Mesothelial cell of epicardium (in vitro differentiated cells): Measurements from ENCODE around the gene LRRC75A. TPM values are rescaled to one million over a fixed set of nuclear protein-coding genes. Genes with fewer than 3 reads are reported as not detected.
A peak's percentile ranks its signal among the peaks of the same experiment; 100 is the strongest.

Experiments
- DNase-seq, 2 experiments: peaks; one replicate each; pipeline ENCODE4 v3.0.0; 2021; ENCODE audit warnings: low spot score in 2 of 2; ENCODE audit not compliant: unreplicated experiment in 2 of 2
- H3K27ac Mint-ChIP-seq: 2 replicates; pipeline ENCODE4 v1.8.0; 2021; ENCODE audit warnings: mixed read lengths
- H3K27me3 Mint-ChIP-seq: 2 replicates; pipeline ENCODE4 v1.8.0; 2021; ENCODE audit warnings: low read depth, mixed read lengths
- H3K36me3 Mint-ChIP-seq: 2 replicates; pipeline ENCODE4 v1.8.0; 2021; ENCODE audit warnings: mixed read lengths
- H3K4me1 Mint-ChIP-seq: 2 replicates; pipeline ENCODE4 v1.8.0; 2021; ENCODE audit warnings: mixed read lengths
- H3K4me3 Mint-ChIP-seq: 2 replicates; pipeline ENCODE4 v1.8.0; 2021; ENCODE audit warnings: mild to moderate bottlenecking, moderate library complexity, mixed read lengths
- H3K9me3 Mint-ChIP-seq: 2 replicates; pipeline ENCODE4 v1.8.0; 2021; ENCODE audit warnings: mixed read lengths
- CTCF ChIP-seq: fragments of 200-600 bp; sonication (generic); IDR thresholded peaks from one replicate; pipeline ENCODE4 v1.5.0; 2021; ENCODE audit warnings: antibody characterized with exemption; ENCODE audit not compliant: unreplicated experiment
- total RNA-seq: library from RNA; stranded (reverse); gene quantifications from 3 replicates; pipeline ENCODE4 v1.2.1, GENCODE V29; 2021

Gene LRRC75A
- total RNA-seq, 1 donor from 2014 or later: 4.0 TPM

DNA sequence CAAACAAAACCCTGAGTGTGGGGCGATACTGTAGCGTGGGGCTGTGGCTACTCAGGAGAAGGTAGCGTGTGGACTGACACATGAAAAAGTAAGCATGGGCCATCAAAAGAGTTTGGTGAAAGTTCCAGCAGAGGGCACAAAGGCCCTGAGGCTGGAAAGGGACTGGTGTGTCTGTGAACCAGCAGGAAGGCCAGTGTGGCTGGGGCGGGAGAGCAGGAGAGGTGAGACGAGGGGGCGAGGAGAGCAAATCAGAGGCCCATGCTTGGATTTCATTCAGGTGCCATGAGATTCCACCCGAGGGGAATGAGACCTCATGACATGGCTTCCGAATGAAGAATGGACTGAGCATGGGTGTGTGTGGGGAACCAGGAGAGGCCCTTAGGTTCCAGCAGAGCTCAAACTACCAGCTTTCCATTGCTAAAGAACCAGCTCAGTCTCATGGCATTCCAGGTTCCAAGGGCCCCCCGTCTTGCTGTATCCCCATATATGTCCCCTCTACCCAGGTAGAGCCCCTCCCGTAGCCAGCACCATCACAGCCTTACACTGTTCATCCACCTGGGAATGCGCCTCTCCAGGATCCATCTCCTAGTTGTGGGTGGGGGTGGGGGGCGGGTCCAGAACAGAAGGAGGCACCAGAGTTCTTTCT is 45.5 kb downstream of the LRRC75A start:
- peaks cover 15% of the 10 kb centered on the region for H3K36me3 Mint-ChIP-seq
- H3K4me1 Mint-ChIP-seq: peaks cover 21% of the 10 kb centered on the region
- H3K27ac Mint-ChIP-seq: peak overlapping the region; percentile 22
- no peak overlapping the region for H3K4me3 Mint-ChIP-seq
- TF ChIP-seq CTCF: no peak
- H3K9me3 Mint-ChIP-seq: no peaks in the 10 kb centered on the region
- no peaks in the 10 kb centered on the region for H3K27me3 Mint-ChIP-seq
- DNase-seq: no peak

DNA sequence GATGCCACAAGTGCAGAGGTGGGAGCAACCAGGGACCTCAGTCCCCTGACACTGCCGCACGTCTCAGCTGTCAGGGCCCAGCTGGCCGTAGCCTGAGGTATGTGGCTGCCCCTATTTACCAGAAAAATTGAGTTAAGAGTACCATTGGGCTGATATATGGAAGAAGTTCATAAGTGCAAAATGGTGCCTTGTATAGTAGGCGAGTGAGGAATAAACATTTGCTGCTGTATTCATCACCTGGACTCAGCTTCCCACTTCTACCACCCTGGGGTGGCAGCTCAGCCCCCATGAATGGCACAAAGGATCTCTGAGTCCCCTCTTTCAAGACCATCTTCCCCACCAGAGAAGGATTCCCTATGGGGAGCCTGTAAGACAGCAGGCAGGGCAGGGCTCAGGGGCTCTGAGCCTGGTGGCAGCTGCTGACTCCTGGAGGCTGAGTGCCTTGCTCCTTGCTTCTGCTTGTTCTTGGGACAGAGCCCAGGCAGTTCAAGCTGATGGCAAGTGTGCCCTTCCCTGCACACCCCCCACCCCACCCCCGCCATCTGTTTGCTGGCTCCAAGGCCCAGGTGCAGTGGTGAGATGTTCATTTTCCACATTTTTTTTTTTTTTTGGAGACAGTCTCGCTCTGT is 47.6 kb downstream of the LRRC75A start:
- peaks cover 20% of the 10 kb centered on the region for H3K36me3 Mint-ChIP-seq

GRCh38 chr17:16443511-16444257 is 48.3 kb downstream of the LRRC75A start:
- H3K27ac Mint-ChIP-seq: peak overlapping the region; percentile 61
- H3K4me3 Mint-ChIP-seq: no peak overlapping the region
- DNase-seq: no peak
- H3K9me3 Mint-ChIP-seq: no peaks in the 10 kb centered on the region
- H3K4me1 Mint-ChIP-seq: peaks cover 41% of the 10 kb centered on the region
- H3K27me3 Mint-ChIP-seq: no peaks in the 10 kb centered on the region
- peaks cover 20% of the 10 kb centered on the region for H3K36me3 Mint-ChIP-seq
- TF ChIP-seq CTCF: no peak

More for the DNA sequence above, 47.6 kb downstream of the LRRC75A start:
- H3K4me1 Mint-ChIP-seq: peaks cover 39% of the 10 kb centered on the region
- H3K27me3 Mint-ChIP-seq: no peaks in the 10 kb centered on the region
- no peak for TF ChIP-seq CTCF
- H3K27ac Mint-ChIP-seq: peak overlapping the region; percentile 61
- H3K4me3 Mint-ChIP-seq: no peak overlapping the region
- DNase-seq: no peak
- no peaks in the 10 kb centered on the region for H3K9me3 Mint-ChIP-seq

- Mint-ChIP-seq H3K4me1 (peaks cover 46% of the 10 kb centered on the region), H3K27ac (peak overlapping the region; percentile 81), H3K4me3 (no peak overlapping the region), H3K9me3 (no peaks in the 10 kb centered on the region), H3K36me3 (peaks cover 20% of the 10 kb centered on the region), H3K27me3 (no peaks in the 10 kb centered on the region)
- TF ChIP-seq CTCF: no peak
- no peak for DNase-seq
These were observed 49.1 kb downstream of the LRRC75A start for GRCh38 chr17:16442594-16443510.

GRCh38 chr17:16442141-16442540 is 49.9 kb downstream of the LRRC75A start:
- Mint-ChIP-seq H3K27ac (peak overlapping the region; percentile 81), H3K4me1 (peaks cover 46% of the 10 kb centered on the region), H3K36me3 (peaks cover 20% of the 10 kb centered on the region), H3K9me3 (no peaks in the 10 kb centered on the region), H3K4me3 (peak overlapping the region; percentile 41), H3K27me3 (no peaks in the 10 kb centered on the region)
- no peak for DNase-seq
- TF ChIP-seq CTCF: no peak
